SK-N-MC (cell line): ENCODE data around the gene TPP2.

Experiments
- EZH2 ChIP-seq: fragments of 200-600 bp; sonication (generic); IDR thresholded peaks from one replicate; pipeline ENCODE4 v1.6.1; 2017; ENCODE audit warnings: antibody characterized with exemption
- FOXP2 ChIP-seq: optimal IDR thresholded peaks from 2 replicates; pipeline ENCODE3; 2011; ENCODE audit warnings: mild to moderate bottlenecking, moderate library complexity; ENCODE audit not compliant: insufficient read depth; ENCODE audit errors: extremely low read length, control extremely low read depth
- POLR2AphosphoS5 ChIP-seq: IDR thresholded peaks from 2 replicates; pipeline ENCODE4 v1.6.1; 2012; ENCODE audit warnings: mild to moderate bottlenecking, low read depth, low read length, borderline replicate concordance

- TF ChIP-seq EZH2 (no peak), POLR2AphosphoS5 (no peak), FOXP2 (no peak)
These were observed 4.6 kb upstream of the TPP2 start for GRCh38 chr13:102591988-102592781.
